HepG2 (cell line): Measurements from ENCODE around the gene GARIN6. TPM values are rescaled to one million over a fixed set of nuclear protein-coding genes. Genes with fewer than 3 reads are reported as not detected.
"Not testable (repeated sequence)": the region's sequence is repeated elsewhere in the genome, so short reads cannot be mapped to it uniquely, and the experiment has no call there.

Source experiments
- ATAC-seq: fragments of 200-7000 bp; cut with Tn5 transposase; 3 replicates; pipeline ENCODE4 v1.9.1; 2020; ENCODE audit warnings: mild to moderate bottlenecking, moderate library complexity
- BruUV-seq: library from RNA; stranded (reverse); fragments of 400-500 nt; replicated peaks from 2 replicates; lab custom pipeline; 2021; lab: Mats Ljungman, UMichigan
- CTCF ChIA-PET: fragments of 300-600 bp; formaldehyde crosslinking; extraction: SDS; loops from one replicate; lab custom pipeline; 2021; ENCODE audit warnings: low total read pairs, inconsistent platforms, low intra/inter-chr PET ratio; lab: Yijun Ruan, JAX
- POLR2A ChIA-PET: fragments of 350-600 bp; sonication (Branson Sonifier 250); formaldehyde crosslinking; loops from one replicate; lab custom pipeline; 2020; ENCODE audit warnings: antibody characterized with exemption, inconsistent platforms; lab: Yijun Ruan, JAX
- DNase-seq: peaks from one replicate; pipeline ENCODE4 v3.0.0-alpha.2; 2015; ENCODE audit warnings: low spot score
- FAIRE-seq: peaks from 3 replicates; lab custom pipeline; 2011; peaks lifted over from hg19 to GRCh38; lab: Jason Lieb, UNC
- H2AFZ ChIP-seq: one replicate; pipeline ENCODE4 v1.6.1; 2011; ENCODE audit warnings: low read length, inconsistent platforms
- H3K27ac ChIP-seq: fragments of 300-600 bp; 3 replicates; pipeline ENCODE4 v1.8.0; 2011; ENCODE audit warnings: mixed run types, mild to moderate bottlenecking, mixed read lengths, low read length, inconsistent platforms; ENCODE audit not compliant: insufficient read depth; ENCODE audit errors: extremely low read length
- H3K27me3 ChIP-seq, 2 experiments: fragments of 200-600 bp in 1 of 2; 2 replicates in 1 of 2; 3 replicates in 1 of 2; pipeline versions ENCODE4 v1.6.0 to v1.8.0; 2011; ENCODE audit warnings: low read length in 2 of 2, mild to moderate bottlenecking in 2 of 2, moderate library complexity in 2 of 2, inconsistent platforms in 1 of 2; ENCODE audit not compliant: insufficient read depth in 2 of 2, control insufficient read depth in 1 of 2
- H3K36me3 ChIP-seq, 2 experiments: fragments of 200-600 bp in 1 of 2; replicated peaks in 1 of 2; 2 replicates in 1 of 2; 3 replicates in 1 of 2; pipeline versions ENCODE4 v1.5.1 to v1.8.0; 2011; ENCODE audit warnings: low read length in 2 of 2, inconsistent platforms in 1 of 2; ENCODE audit not compliant: insufficient read depth in 2 of 2, control insufficient read depth in 1 of 2
- H3K4me1 ChIP-seq: 2 replicates; pipeline ENCODE4 v1.5.1; 2012; ENCODE audit warnings: low read length, inconsistent platforms; ENCODE audit not compliant: insufficient read depth
- H3K4me2 ChIP-seq: 2 replicates; pipeline ENCODE4 v1.6.0; 2011; ENCODE audit warnings: low read depth, low read length, inconsistent platforms
- H3K4me3 ChIP-seq, 3 experiments: fragments of 200-600 bp in 1 of 3; sonication (generic), shearing (Covaris generic) in 1 of 3; replicated peaks in 1 of 3; 2 replicates each; pipeline ENCODE4 v1.5.1; 2011 to 2016; ENCODE audit warnings: low read length in 3 of 3, inconsistent platforms in 2 of 3, low read depth in 2 of 3, mild to moderate bottlenecking in 2 of 3, control low read depth in 1 of 3, mixed read lengths in 1 of 3; ENCODE audit not compliant: insufficient read depth in 1 of 3
- H3K79me2 ChIP-seq: one replicate; pipeline ENCODE4 v1.6.1; 2011; ENCODE audit warnings: low read length, inconsistent platforms; ENCODE audit not compliant: insufficient read depth
- H3K9ac ChIP-seq: 2 replicates; pipeline ENCODE4 v1.6.0; 2011; ENCODE audit warnings: mild to moderate bottlenecking, low read depth, low read length, inconsistent platforms; ENCODE audit not compliant: insufficient read depth
- H3K9me3 ChIP-seq: 2 replicates; pipeline ENCODE4 v1.5.1; 2012; ENCODE audit warnings: mild to moderate bottlenecking, low read length
- H4K20me1 ChIP-seq: 2 replicates; pipeline ENCODE4 v1.6.0; 2011; ENCODE audit warnings: inconsistent platforms, mild to moderate bottlenecking, low read length, moderate library complexity; ENCODE audit not compliant: insufficient read depth
- MXD4 ChIP-seq: IDR thresholded peaks from 2 replicates; pipeline ENCODE4 v1.6.1; 2016; ENCODE audit warnings: mild to moderate bottlenecking, missing biosample characterization, missing genetic modification reagents
- SIN3A ChIP-seq: IDR thresholded peaks from 2 replicates; pipeline ENCODE4 v1.6.1; 2011; ENCODE audit warnings: low read depth, mild to moderate bottlenecking, control low read depth, low read length, borderline replicate concordance
- ZNF253 ChIP-seq: sonication (generic); formaldehyde crosslinking; IDR thresholded peaks from 2 replicates; pipeline ENCODE4 v1.8.0; 2022; ENCODE audit warnings: mild to moderate bottlenecking, missing genetic modification reagents, borderline replicate concordance
- ZNF431 ChIP-seq: sonication (generic); formaldehyde crosslinking; IDR thresholded peaks from 2 replicates; pipeline ENCODE4 v1.9.0; 2022; ENCODE audit warnings: missing genetic modification reagents, low read depth, mild to moderate bottlenecking, borderline replicate concordance
- ZSCAN9 ChIP-seq: IDR thresholded peaks from 2 replicates; pipeline ENCODE4 v1.6.1; 2016; ENCODE audit warnings: borderline replicate concordance
- WGBS: methylation state at CpG from one replicate; pipeline ENCODE4 v1.1.6; 2017; ENCODE audit warnings: low lambda C conversion rate; 5-methylcytosine and 5-hydroxymethylcytosine counted together
- in situ Hi-C: cut with HindIII; loops from 2 replicates; pipeline ENCODE4 v1.10.0; 2017; ENCODE audit warnings: low pct_unique_long_range_greater_than_20kb; ENCODE audit not compliant: extremely low pct_ligation_motif_present
- intact Hi-C: fragments of 100-400 bp; cut with micrococcal nuclease; formaldehyde crosslinking; loops from one replicate; pipeline ENCODE4 v1.10.0; 2022; ENCODE audit not compliant: unreplicated experiment
- polyA plus RNA-seq, 8 experiments: library from polyadenylated mRNA; depleted of rRNA in 3 of 8; stranded (reverse) in 7 of 8; unstranded in 1 of 8; fragments of >200 nt; fragmentation: Illumina TruSeq in 4 of 8; extraction: Trizol in 4 of 8; gene quantifications; 2 replicates each; pipeline versions ENCODE4 v1.2.1 to v1.2.3, GENCODE V29; 2011 to 2016; ENCODE audit warnings: low read depth in 4 of 8, missing spikeins in 1 of 8, mixed read lengths in 1 of 8; ENCODE audit not compliant: insufficient read depth in 1 of 8
- total RNA-seq, 5 experiments: library from RNA; depleted of rRNA; stranded (reverse); fragments of >200 nt; fragmentation: Illumina TruSeq; extraction: Trizol; gene quantifications; 2 replicates each; pipeline ENCODE4 v1.2.3, GENCODE V29; 2016; ENCODE audit warnings: low read depth in 1 of 5
- TF ChIP-seq, protein P1 (sequence below): sonication (generic); formaldehyde crosslinking; conservative IDR thresholded peaks from 2 replicates; pipeline ENCODE4 v1.4.0; 2020; ENCODE audit warnings: missing genetic modification reagents
- TF ChIP-seq, protein P2 (sequence below): sonication (generic); formaldehyde crosslinking; IDR thresholded peaks from 2 replicates; pipeline ENCODE4 v1.4.0; 2020; ENCODE audit warnings: missing genetic modification reagents

GARIN6 gene
- total and polyA plus RNA-seq, 2 of the 13 experiments (the other 11 are each of a cell fraction or from before 2014, with no cell fraction given): not detected

DNA sequence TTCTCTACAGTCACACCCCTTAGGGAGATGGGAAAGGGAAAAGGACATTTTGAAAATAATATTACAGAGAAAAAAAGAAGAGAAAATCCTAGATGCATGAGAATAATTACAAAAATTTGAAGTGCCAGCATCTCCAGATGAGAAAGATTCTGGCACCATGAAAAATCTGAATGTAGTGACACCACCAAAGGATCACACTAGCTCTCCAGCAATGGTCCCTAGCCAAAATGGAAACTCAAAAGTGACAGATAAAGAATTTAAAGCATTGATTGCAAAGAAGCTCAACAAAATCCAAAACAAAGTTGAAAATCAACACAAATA is 27.4 kb upstream of the GARIN6 start (continued):
- TF ChIP-seq ZNF431 (no peak), MXD4 (CRISPR knock-in tag) (no peak), ZSCAN9 (CRISPR knock-in tag) (no peak), SIN3A (no peak), ZNF253 (CRISPR knock-in tag) (no peak)
- TF ChIP-seq, protein P1, sequence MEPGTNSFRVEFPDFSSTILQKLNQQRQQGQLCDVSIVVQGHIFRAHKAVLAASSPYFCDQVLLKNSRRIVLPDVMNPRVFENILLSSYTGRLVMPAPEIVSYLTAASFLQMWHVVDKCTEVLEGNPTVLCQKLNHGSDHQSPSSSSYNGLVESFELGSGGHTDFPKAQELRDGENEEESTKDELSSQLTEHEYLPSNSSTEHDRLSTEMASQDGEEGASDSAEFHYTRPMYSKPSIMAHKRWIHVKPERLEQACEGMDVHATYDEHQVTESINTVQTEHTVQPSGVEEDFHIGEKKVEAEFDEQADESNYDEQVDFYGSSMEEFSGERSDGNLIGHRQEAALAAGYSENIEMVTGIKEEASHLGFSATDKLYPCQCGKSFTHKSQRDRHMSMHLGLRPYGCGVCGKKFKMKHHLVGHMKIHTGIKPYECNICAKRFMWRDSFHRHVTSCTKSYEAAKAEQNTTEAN (CRISPR knock-in tag): no peak
- TF ChIP-seq, protein P2, sequence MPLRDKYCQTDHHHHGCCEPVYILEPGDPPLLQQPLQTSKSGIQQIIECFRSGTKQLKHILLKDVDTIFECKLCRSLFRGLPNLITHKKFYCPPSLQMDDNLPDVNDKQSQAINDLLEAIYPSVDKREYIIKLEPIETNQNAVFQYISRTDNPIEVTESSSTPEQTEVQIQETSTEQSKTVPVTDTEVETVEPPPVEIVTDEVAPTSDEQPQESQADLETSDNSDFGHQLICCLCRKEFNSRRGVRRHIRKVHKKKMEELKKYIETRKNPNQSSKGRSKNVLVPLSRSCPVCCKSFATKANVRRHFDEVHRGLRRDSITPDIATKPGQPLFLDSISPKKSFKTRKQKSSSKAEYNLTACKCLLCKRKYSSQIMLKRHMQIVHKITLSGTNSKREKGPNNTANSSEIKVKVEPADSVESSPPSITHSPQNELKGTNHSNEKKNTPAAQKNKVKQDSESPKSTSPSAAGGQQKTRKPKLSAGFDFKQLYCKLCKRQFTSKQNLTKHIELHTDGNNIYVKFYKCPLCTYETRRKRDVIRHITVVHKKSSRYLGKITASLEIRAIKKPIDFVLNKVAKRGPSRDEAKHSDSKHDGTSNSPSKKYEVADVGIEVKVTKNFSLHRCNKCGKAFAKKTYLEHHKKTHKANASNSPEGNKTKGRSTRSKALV (CRISPR knock-in tag): no peak

DNA sequence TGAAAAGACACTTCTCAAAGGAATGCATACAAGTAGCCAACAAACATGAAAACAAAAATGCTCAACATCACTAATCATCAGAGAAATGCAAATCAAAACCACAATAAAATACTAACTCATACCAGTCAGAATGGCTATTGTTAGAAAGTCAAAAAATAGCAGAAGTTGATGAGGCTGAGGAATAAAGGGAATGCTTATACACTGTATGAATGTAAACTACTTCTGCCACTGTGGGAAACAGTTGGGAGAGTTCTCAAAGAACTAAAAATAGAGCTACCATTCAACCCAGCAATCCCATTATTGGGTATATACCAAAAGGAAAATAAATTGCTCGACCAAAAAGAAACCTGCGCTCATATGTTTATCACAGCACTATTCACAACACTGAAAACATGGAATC is 23.0 kb upstream of the GARIN6 start:
- BruUV-seq, FAIRE-seq, H3K9ac ChIP-seq, ATAC-seq, H3K79me2 ChIP-seq, H4K20me1 ChIP-seq, H3K27ac ChIP-seq, H3K27me3 ChIP-seq, in situ Hi-C loops, H3K4me2 ChIP-seq, H3K4me1 ChIP-seq, CTCF ChIA-PET, DNase-seq, H2AFZ ChIP-seq, H3K36me3 ChIP-seq, POLR2A ChIA-PET, H3K4me3 ChIP-seq: not testable (repeated sequence)
- intact Hi-C loops: loop anchor here (10.0 kb wide), 1 partner anchor 240 kb away; no protein-coding TSS in a partner anchor
- H3K9me3 ChIP-seq: peaks cover 24% of the 10 kb centered on the region
- 63% methylated on average over 2 of the region's 2 CpGs for WGBS
